Fibroblast of mammary gland (primary cell): ENCODE results near the gene TBCD.

Experiments
- DNase-seq: peaks from one replicate; pipeline ENCODE4 v3.0.0-alpha.2; 2010; ENCODE audit warnings: low read depth
- H3K4me3 ChIP-seq: 2 replicates; pipeline ENCODE4 v1.5.1; 2011; ENCODE audit warnings: low read depth, mild to moderate bottlenecking, low read length, moderate library complexity; ENCODE audit not compliant: control insufficient read depth
- TF ChIP-seq, protein P1 (sequence below): conservative IDR thresholded peaks from 2 replicates; pipeline ENCODE4 v1.5.1; 2011; ENCODE audit warnings: low read depth, low read length, inconsistent platforms; ENCODE audit not compliant: control insufficient read depth, insufficient read depth

The TBCD gene

DNA sequence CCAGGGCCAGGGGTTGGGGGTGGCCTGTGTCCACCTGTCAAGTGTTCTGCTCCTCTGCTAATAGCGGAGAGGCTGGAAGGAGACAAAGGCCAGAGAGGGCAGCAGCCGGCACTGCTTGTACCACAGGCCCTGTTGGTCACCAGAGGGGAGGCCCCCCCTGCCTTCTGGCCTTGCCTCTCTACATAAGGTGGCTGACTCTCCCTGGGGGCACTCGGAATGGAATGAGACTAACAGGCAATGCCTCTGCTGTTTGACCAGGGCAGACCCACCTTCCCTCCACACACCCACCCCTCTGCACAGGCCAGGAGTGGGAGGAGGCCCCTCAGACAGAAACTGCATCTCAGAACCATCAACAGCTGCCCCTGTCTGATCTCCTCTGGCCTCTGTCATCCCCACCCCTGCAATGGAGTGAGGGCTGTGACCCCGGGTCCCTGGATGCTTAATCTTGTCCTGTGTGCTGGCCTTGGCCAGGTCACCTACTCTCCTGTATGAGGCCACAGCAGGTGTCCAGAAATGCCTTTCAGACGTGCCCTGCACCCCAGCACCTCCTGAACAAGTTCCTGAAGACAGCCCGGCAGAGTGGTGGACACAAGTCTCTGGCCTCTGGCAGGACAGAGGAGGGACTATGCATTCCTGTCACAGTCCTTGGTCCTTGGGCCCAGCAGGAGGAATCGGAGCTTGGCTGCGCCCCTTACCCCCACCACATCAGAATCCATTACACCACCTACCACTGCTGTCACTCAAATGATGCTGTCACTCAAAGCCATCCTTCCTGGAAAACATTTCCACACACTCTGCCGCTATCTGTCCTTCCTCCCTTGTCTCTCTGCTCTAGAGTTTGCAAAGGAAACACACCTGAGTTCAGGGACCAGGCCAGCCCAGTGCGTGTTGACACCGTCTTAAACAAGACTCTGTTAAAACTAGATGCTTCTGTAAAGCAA lies 195.5 kb downstream of the TBCD start:
- no peak overlapping the region for H3K4me3 ChIP-seq
- TF ChIP-seq, protein P1, sequence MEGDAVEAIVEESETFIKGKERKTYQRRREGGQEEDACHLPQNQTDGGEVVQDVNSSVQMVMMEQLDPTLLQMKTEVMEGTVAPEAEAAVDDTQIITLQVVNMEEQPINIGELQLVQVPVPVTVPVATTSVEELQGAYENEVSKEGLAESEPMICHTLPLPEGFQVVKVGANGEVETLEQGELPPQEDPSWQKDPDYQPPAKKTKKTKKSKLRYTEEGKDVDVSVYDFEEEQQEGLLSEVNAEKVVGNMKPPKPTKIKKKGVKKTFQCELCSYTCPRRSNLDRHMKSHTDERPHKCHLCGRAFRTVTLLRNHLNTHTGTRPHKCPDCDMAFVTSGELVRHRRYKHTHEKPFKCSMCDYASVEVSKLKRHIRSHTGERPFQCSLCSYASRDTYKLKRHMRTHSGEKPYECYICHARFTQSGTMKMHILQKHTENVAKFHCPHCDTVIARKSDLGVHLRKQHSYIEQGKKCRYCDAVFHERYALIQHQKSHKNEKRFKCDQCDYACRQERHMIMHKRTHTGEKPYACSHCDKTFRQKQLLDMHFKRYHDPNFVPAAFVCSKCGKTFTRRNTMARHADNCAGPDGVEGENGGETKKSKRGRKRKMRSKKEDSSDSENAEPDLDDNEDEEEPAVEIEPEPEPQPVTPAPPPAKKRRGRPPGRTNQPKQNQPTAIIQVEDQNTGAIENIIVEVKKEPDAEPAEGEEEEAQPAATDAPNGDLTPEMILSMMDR, result no peak
- DNase-seq, result no peak

DNA sequence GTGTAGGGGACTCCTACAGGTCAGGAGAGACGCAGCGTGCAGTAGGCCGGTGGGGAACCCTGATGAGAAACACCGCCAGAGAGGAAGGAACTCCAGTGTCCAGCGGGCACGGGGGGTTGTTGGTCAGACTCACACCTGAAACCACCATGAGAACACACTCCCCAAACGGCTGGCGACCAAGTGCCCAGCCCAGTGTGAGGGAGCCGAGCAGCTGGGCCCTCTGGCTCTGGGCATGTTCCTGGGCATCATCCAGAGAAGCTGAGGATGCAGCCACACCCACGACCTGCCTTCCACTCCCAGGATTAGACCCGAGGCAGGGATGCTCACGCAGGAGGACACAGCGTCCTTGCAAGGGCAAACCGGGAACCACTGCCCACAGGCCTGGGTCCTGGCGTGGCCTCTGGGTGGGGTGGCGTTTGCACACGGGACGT lies 196.2 kb downstream of the TBCD start:
- DNase-seq, result no peak
- no peak overlapping the region for H3K4me3 ChIP-seq
- TF ChIP-seq, protein P1, result no peak

DNA sequence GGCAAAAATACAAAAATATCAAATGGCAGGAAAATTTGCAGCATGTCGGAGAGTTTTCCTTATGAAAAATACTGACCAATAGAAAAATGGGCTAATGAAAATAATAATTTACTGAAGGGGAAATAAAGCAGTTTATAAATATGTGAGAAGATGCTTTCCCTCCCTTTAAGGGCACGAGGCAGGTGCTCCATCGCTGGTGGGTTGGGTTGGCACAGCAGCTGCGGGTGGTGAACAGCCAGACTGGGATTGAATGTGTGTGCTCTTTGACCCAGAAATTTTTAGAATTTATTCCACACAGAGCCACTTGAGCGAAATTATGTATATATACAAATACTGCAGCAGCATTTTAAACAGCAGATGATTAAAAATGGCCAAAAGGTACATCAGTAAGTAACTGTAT lies 197.1 kb downstream of the TBCD start:
- TF ChIP-seq, protein P1, result no peak
- no peak overlapping the region for H3K4me3 ChIP-seq
- no peak for DNase-seq

DNA sequence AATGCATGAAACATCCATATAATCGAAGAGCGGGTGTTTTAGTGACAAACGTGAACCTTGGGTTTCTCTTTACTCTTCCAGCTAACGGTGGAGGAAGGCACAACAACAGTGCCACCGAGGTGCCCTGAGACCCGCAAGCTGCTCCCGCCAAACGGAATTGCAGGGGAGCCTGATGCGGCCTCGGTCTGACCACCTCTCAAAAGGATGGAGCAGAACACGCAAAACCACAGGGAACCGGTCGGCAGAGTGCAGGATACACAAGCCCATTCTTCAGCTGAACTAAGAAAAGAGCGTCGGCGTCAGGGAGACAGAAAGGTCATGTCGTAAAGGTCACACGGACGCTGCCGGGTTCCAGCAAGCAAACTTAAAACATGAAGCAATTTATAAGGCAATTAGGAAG lies 197.5 kb downstream of the TBCD start:
- H3K4me3 ChIP-seq, result no peak overlapping the region
- TF ChIP-seq, protein P1, result no peak
- no peak for DNase-seq

DNA sequence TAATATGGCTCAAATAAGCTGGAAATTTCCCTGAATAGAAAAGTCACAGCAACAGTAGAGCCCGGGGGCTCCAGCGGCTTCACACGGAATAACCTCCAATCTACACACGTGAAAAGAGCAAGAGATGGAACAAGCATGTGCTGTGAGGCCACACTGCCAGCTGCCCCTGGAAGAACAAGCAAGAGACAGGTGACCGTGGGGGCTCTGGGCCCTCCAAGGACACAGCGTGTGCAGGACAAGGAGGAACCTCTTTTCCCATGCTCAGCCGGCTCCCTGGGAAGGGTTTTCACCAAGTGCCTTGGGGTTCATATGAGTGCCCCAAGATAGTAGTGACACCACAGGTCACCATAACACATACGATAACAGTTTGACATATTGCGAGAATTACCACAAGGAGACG lies 198.1 kb downstream of the TBCD start:
- TF ChIP-seq, protein P1, result no peak
- no peak overlapping the region for H3K4me3 ChIP-seq
- DNase-seq, result no peak

DNA sequence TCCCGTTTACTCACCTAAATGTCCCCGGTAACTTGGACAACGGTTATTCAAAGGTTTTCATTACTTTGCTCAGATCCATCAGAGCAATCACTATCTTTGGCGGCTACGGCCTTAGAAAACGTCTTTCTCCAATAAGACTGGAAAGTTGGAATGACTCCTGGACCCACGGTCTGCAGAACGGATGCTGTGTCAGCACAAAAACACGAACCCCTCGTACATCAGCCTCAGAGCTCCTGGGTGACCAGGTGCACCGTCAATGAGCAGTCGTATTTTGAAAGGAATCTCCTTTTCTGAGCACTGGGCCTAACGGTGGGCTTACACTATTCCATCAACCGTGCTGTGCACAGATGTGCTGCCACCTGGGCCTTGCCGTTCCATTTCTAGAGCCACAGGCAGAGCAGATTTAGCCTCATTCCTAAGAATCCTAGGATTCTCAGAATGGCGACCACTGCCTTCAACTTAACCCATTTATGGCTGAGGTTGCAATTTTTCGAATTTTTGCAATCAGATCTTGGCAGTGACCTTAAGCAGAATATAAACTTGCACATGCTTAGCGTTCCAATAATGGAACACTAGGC lies 198.7 kb downstream of the TBCD start:
- no peak for DNase-seq
- H3K4me3 ChIP-seq, result no peak overlapping the region
- TF ChIP-seq, protein P1, result no peak
